Hair follicle dermal papilla cell (primary cell): ENCODE measurements around the gene PABPN1L. TPM values are rescaled to one million over a fixed set of nuclear protein-coding genes. Genes with fewer than 3 reads are reported as not detected.

Source experiments
- total RNA-seq: library from RNA; depleted of rRNA; stranded (reverse); fragments of >200 nt; gene quantifications from 2 replicates; pipeline ENCODE4 v1.2.3, GENCODE V29; 2012

The PABPN1L gene, protein sequence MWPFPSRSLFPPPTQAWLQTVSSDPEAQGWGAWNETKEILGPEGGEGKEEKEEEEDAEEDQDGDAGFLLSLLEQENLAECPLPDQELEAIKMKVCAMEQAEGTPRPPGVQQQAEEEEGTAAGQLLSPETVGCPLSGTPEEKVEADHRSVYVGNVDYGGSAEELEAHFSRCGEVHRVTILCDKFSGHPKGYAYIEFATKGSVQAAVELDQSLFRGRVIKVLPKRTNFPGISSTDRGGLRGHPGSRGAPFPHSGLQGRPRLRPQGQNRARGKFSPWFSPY
- total RNA-seq = not detected in 2 replicates

DNA sequence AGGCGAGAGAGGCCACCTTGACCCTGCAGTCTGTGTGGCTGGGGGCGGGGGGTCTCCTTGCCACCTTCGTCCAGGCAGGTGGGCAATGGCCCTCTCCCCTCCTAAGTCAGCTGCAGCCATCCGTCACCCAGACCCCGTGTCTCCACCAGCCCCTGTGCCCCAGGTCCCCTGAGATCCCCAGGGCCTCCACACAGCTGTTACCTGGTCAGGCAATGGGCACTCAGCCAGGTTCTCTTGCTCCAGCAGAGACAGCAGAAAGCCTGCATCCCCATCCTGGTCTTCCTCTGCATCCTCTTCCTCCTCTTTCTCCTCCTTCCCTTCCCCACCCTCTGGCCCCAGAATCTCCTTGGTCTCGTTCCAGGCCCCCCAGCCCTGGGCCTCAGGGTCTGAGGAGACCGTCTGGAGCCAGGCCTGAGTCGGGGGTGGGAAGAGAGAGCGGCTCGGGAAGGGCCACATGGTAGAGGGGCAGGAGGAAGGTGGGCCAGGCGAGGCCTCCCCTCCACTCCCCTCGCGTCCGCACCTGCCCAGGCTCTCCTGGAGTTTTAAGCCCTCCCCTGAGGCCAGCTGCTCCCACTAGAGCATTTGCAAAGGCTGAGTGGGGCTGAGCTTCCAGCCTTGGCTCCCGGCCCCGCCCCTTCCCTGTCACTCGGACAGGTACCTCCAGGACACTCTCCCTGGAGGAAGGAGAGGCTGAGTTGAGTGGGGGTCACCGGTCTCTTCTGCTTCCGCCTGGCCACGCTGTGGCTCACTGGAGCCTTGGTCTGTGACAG is at the start of gene PABPN1L:
PABPN1L (minus strand) TSS at position 510 of the 770 bp plus-strand sequence; CDS start at position 456, 54 bp downstream.

DNA sequence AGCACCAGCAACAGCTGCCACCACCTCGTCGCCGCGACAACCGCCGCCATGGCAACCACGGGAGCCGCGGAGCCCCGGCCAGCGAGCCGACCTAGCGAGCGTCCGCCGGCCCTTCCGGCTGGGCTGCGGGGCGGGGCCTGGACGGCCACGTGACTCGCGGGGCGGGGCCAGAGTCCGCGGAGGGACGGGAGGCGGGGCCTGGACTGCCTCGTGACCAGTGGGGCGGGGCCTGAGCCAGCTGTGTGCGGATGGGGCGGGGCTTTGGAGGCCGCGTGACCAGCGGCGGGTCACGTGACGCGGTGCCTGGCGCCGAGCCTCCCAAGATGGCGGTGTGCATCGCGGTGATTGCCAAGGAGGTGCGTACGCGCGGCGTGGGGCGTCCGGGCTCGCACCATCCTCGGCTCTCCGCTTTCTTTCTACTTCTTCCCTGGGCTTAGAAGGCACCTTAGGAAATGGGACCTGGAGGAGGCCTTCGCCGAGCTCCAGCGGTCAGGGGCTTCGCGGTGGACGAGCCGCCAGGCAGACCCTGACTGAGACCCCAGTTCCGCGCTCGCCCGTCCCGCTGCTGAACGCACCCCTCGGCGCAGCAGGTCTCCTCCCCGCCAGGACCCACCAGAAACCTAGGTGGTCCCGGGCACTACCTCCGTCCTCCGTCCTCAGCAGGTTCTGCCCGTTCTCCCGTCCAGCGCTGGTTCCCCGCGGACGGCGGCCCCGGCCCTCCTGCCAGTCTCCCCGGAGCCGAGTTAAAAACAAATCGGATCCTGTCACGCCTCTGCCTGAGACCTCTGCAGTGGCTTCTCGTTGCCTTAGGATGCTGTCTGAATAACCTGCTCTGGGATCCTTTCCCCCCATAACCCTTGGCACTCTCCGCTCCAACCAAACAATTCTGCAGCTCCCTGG is 9.4 kb downstream of the PABPN1L start, which contains the start of the genes GALNS and TRAPPC2L:
GALNS (minus strand) TSS at position 120 of the 900 bp plus-strand sequence; CDS start at position 50, 70 bp downstream.
TRAPPC2L (plus strand) TSS at position 300 of the 900 bp plus-strand sequence; CDS start at position 324, 24 bp downstream.

Other genes with a start within 250 kb of the PABPN1L start
- not detected in 2 replicates for gene IL17C, start 228.1 kb downstream of the PABPN1L start, total RNA-seq
- 112 and 228 TPM in 2 replicates for gene CYBA, start 215.6 kb downstream of the PABPN1L start, total RNA-seq
- gene MVD, start 203.6 kb downstream of the PABPN1L start, total RNA-seq = 111 and 124 TPM in 2 replicates
- 0.12 TPM in 1 of 2 replicates, not detected in the other for gene SNAI3, start 180.2 kb downstream of the PABPN1L start, total RNA-seq
- 14.6 and 15.4 TPM in 2 replicates for gene RNF166, start 160.3 kb downstream of the PABPN1L start, total RNA-seq
- 20.1 and 21.4 TPM in 2 replicates for gene CTU2, start 160.2 kb downstream of the PABPN1L start, total RNA-seq
- gene PIEZO1, start 81.4 kb downstream of the PABPN1L start, total RNA-seq = 135 and 158 TPM in 2 replicates
- 1.2 and 2.8 TPM in 2 replicates for gene CDT1, start 62.9 kb downstream of the PABPN1L start, total RNA-seq
- 39.3 and 50.5 TPM in 2 replicates for gene APRT, start 54.7 kb downstream of the PABPN1L start, total RNA-seq
- gene GALNS, start 9.7 kb downstream of the PABPN1L start, total RNA-seq = 40.9 and 50.5 TPM in 2 replicates
- gene TRAPPC2L, start 9.5 kb downstream of the PABPN1L start, total RNA-seq = 41.2 and 43.8 TPM in 2 replicates
- gene CBFA2T3, start 110.5 kb upstream of the PABPN1L start, total RNA-seq = under 0.01 and 0.16 TPM in 2 replicates
- gene ACSF3, start 227.2 kb upstream of the PABPN1L start, total RNA-seq = 25.3 and 34.1 TPM in 2 replicates